H9 (cell line): Measurements from ENCODE around the gene GP1BA. TPM values are rescaled to one million over a fixed set of nuclear protein-coding genes. Genes with fewer than 3 reads are reported as not detected.

Source experiments
- DNase-seq: peaks from one replicate; pipeline ENCODE4 v3.0.0-alpha.2; 2017
- H2AFZ ChIP-seq: one replicate; pipeline ENCODE4 v1.6.1; 2013; ENCODE audit warnings: mild to moderate bottlenecking, low read length, control low read depth, moderate library complexity
- H2AK5ac ChIP-seq: 2 replicates; pipeline ENCODE4 v1.6.1; 2013; ENCODE audit warnings: low read length, control low read depth, mixed read lengths; ENCODE audit not compliant: insufficient read length
- H2BK120ac ChIP-seq: one replicate; pipeline ENCODE4 v1.6.1; 2013; ENCODE audit warnings: low read depth, mild to moderate bottlenecking, low read length, control low read depth, inconsistent platforms; ENCODE audit not compliant: poor library complexity, severe bottlenecking
- H2BK12ac ChIP-seq: 2 replicates; pipeline ENCODE4 v1.6.1; 2013; ENCODE audit warnings: low read length, control low read depth, mixed read lengths, low read depth; ENCODE audit not compliant: insufficient read length
- H2BK15ac ChIP-seq: 2 replicates; pipeline ENCODE4 v1.6.1; 2013; ENCODE audit warnings: low read depth, low read length, control low read depth
- H2BK20ac ChIP-seq: one replicate; pipeline ENCODE4 v1.6.1; 2013; ENCODE audit warnings: low read depth, mild to moderate bottlenecking, low read length, control low read depth, inconsistent platforms; ENCODE audit not compliant: poor library complexity, severe bottlenecking
- H2BK5ac ChIP-seq: 2 replicates; pipeline ENCODE4 v1.6.1; 2013; ENCODE audit warnings: low read length, control low read depth, mixed read lengths; ENCODE audit not compliant: insufficient read length
- H3K14ac ChIP-seq: 2 replicates; pipeline ENCODE4 v1.6.1; 2013; ENCODE audit warnings: low read length, control low read depth; ENCODE audit not compliant: insufficient read depth
- H3K18ac ChIP-seq: 2 replicates; pipeline ENCODE4 v1.6.1; 2013; ENCODE audit warnings: low read depth, mild to moderate bottlenecking, mixed read lengths, low read length, control low read depth; ENCODE audit not compliant: insufficient read length
- H3K23ac ChIP-seq: 2 replicates; pipeline ENCODE4 v1.6.1; 2013; ENCODE audit warnings: low read length, control low read depth, mixed read lengths, low read depth; ENCODE audit not compliant: insufficient read length
- H3K23me2 ChIP-seq: 2 replicates; pipeline ENCODE4 v1.6.1; 2013; ENCODE audit warnings: low read depth, mild to moderate bottlenecking, mixed read lengths, low read length, control low read depth; ENCODE audit not compliant: insufficient read length, poor library complexity, severe bottlenecking
- H3K27ac ChIP-seq: 2 replicates; pipeline ENCODE4 v1.5.1; 2013; ENCODE audit warnings: low read length, control low read depth, mixed read lengths, low read depth; ENCODE audit not compliant: insufficient read length
- H3K27me3 ChIP-seq: 2 replicates; pipeline ENCODE4 v1.6.1; 2013; ENCODE audit warnings: low read length, control low read depth, inconsistent platforms; ENCODE audit not compliant: insufficient read depth
- H3K4ac ChIP-seq: 2 replicates; pipeline ENCODE4 v1.6.1; 2013; ENCODE audit warnings: low read depth, mild to moderate bottlenecking, control low read depth, inconsistent platforms, low read length, moderate library complexity
- H3K4me1 ChIP-seq: 2 replicates; pipeline ENCODE4 v1.6.1; 2013; ENCODE audit warnings: low read length, control low read depth, inconsistent platforms; ENCODE audit not compliant: insufficient read depth
- H3K4me2 ChIP-seq: 2 replicates; pipeline ENCODE4 v1.6.1; 2013; ENCODE audit warnings: low read length, control low read depth, mixed read lengths; ENCODE audit not compliant: insufficient read length, insufficient read depth
- H3K56ac ChIP-seq: 2 replicates; pipeline ENCODE4 v1.6.1; 2013; ENCODE audit warnings: low read depth, mild to moderate bottlenecking, mixed read lengths, low read length, control low read depth; ENCODE audit not compliant: insufficient read length
- H3K79me1 ChIP-seq: 2 replicates; pipeline ENCODE4 v1.6.1; 2013; ENCODE audit warnings: low read depth, mild to moderate bottlenecking, moderate library complexity, low read length, control low read depth, inconsistent platforms; ENCODE audit not compliant: insufficient read depth, poor library complexity, severe bottlenecking
- H3K79me2 ChIP-seq: 2 replicates; pipeline ENCODE4 v1.6.1; 2013; ENCODE audit warnings: low read length, control low read depth, inconsistent platforms; ENCODE audit not compliant: insufficient read depth
- H3K9ac ChIP-seq: 2 replicates; pipeline ENCODE4 v1.6.1; 2013; ENCODE audit warnings: low read length, control low read depth, mixed read lengths; ENCODE audit not compliant: insufficient read length; ENCODE audit errors: extremely low read depth
- H3K9me3 ChIP-seq: one replicate; pipeline ENCODE4 v1.6.1; 2013; ENCODE audit warnings: low read depth, low read length, inconsistent platforms; ENCODE audit not compliant: control insufficient read depth
- H3T11ph ChIP-seq: one replicate; pipeline ENCODE4 v1.6.1; 2013; ENCODE audit warnings: mild to moderate bottlenecking, low read length, control low read depth, inconsistent platforms
- H4K20me1 ChIP-seq: one replicate; pipeline ENCODE4 v1.6.1; 2013; ENCODE audit not compliant: control insufficient read depth, insufficient read length, insufficient read depth
- H4K5ac ChIP-seq: 2 replicates; pipeline ENCODE4 v1.6.1; 2013; ENCODE audit warnings: low read depth, mild to moderate bottlenecking, mixed read lengths, low read length, control low read depth; ENCODE audit not compliant: insufficient read length
- H4K8ac ChIP-seq: replicated peaks from 2 replicates; pipeline ENCODE4 v1.6.1; 2013; ENCODE audit warnings: low read length, control low read depth, mixed read lengths, low read depth; ENCODE audit not compliant: insufficient read length
- H4K91ac ChIP-seq: 2 replicates; pipeline ENCODE4 v1.6.1; 2013; ENCODE audit warnings: low read depth, mild to moderate bottlenecking, moderate library complexity, mixed read lengths, low read length, control low read depth; ENCODE audit not compliant: insufficient read length
- H3K27ac Mint-ChIP-seq, 3 experiments: 2 replicates in 2 of 3; 3 replicates in 1 of 3; pipeline ENCODE4 v1.8.0; 2020 to 2021; ENCODE audit warnings: mixed read lengths in 3 of 3, mild to moderate bottlenecking in 1 of 3, moderate library complexity in 1 of 3
- H3K27me3 Mint-ChIP-seq: 2 replicates; pipeline ENCODE4 v1.8.0; 2021; ENCODE audit warnings: low read depth, mild to moderate bottlenecking, moderate library complexity, mixed read lengths
- H3K36me3 Mint-ChIP-seq, 3 experiments: 2 replicates in 2 of 3; 3 replicates in 1 of 3; pipeline ENCODE4 v1.8.0; 2020 to 2021; ENCODE audit warnings: low read depth in 3 of 3, mixed read lengths in 3 of 3; ENCODE audit not compliant: insufficient read depth in 1 of 3
- H3K4me1 Mint-ChIP-seq, 2 experiments: 2 replicates each; pipeline ENCODE4 v1.8.0; 2020; ENCODE audit warnings: mixed read lengths in 2 of 2
- H3K4me3 Mint-ChIP-seq, 2 experiments: 2 replicates in 1 of 2; 3 replicates in 1 of 2; pipeline ENCODE4 v1.8.0; 2020 to 2021; ENCODE audit warnings: mild to moderate bottlenecking in 2 of 2, mixed read lengths in 2 of 2, moderate library complexity in 1 of 2
- H3K9me3 Mint-ChIP-seq, 2 experiments: 2 replicates in 1 of 2; 3 replicates in 1 of 2; pipeline ENCODE4 v1.8.0; 2020; ENCODE audit warnings: mild to moderate bottlenecking in 2 of 2, mixed read lengths in 2 of 2, moderate library complexity in 1 of 2
- WGBS: extraction: QIAGEN DNeasy Blood & Tissue Kit; methylation state at CpG from one replicate; pipeline ENCODE4 v1.1.7; 2013; ENCODE audit warnings: missing lambda C conversion rate, low lambda C conversion rate, mixed read lengths; ENCODE audit not compliant: insufficient read length; ENCODE audit errors: extremely low coverage; 5-methylcytosine and 5-hydroxymethylcytosine counted together
- total RNA-seq: library from RNA; stranded (reverse); gene quantifications from 2 replicates; pipeline ENCODE4 v1.2.1, GENCODE V29; 2021
- TF ChIP-seq, protein P1 (sequence below): fragments of 200-600 bp; sonication (generic); conservative IDR thresholded peaks from 3 replicates; pipeline ENCODE4 v1.8.0; 2021; ENCODE audit warnings: antibody characterized with exemption, mild to moderate bottlenecking

Gene GP1BA
- total RNA-seq, 1 experiment from 2014 or later, result not detected

DNA sequence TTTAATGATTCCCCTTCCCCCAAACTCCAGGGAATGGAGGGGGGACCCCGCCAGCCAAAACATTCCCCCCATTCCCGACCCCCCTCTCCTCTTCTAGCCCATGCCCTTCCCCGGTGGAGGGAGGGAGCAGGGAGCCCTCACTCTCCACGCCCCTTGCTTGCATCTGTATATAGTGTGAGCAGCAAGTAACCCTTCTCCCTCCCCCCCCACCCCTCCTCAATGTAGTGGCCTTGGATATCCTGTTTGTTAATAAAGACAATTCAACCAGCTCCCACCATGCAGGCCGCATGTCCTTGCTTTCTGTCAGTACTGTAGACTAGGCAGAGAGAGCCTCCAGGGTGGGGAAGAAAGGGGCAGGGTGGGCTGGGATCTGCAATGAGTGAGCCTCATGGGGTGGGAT lies 34.3 kb upstream of the GP1BA start:
- Histone ChIP-seq H3K4ac (no peak overlapping the region), H3K4me1 (no peaks in the 10 kb centered on the region), H3K4me2 (no peak overlapping the region), H2BK12ac (no peak overlapping the region), H4K5ac (no peak overlapping the region), H2BK120ac (no peak overlapping the region), H2AFZ (no peak overlapping the region), H3K23me2 (peaks cover 12% of the 10 kb centered on the region), H3K27ac (no peak overlapping the region), H3K14ac (no peak overlapping the region), H3K56ac (no peak overlapping the region), H3K27me3 (no peaks in the 10 kb centered on the region), H4K8ac (no peak overlapping the region), H2BK20ac (no peak overlapping the region), H2BK15ac (no peak overlapping the region), H3K23ac (no peak overlapping the region), H2BK5ac (no peak overlapping the region), H3T11ph (no peak overlapping the region), H3K18ac (no peak overlapping the region), H3K79me2 (no peaks in the 10 kb centered on the region), H4K91ac (no peak overlapping the region), H3K79me1 (no peaks in the 10 kb centered on the region), H4K20me1 (no peaks in the 10 kb centered on the region), H3K9me3 (no peaks in the 10 kb centered on the region), H3K9ac (no peak overlapping the region), H2AK5ac (no peak overlapping the region)
- Mint-ChIP-seq H3K9me3 (no peaks in the 10 kb centered on the region), H3K27me3 (no peaks in the 10 kb centered on the region), H3K4me1 (peaks cover 4 to 26% of the 10 kb centered on the region in 2 experiments), H3K36me3 (peaks cover 8 to 33% (median 29%) of the 10 kb centered on the region in 3 experiments; a peak in 6 of 7 replicates), H3K4me3 (no peak overlapping the region; a peak in 1 of 5 replicates), H3K27ac (peak overlapping the region in 1 of 3 experiments; percentile 63; a peak in 1 of 7 replicates)
- WGBS, result no CpG with 5 or more reads among the region's 5 CpGs
- TF ChIP-seq, protein P1, sequence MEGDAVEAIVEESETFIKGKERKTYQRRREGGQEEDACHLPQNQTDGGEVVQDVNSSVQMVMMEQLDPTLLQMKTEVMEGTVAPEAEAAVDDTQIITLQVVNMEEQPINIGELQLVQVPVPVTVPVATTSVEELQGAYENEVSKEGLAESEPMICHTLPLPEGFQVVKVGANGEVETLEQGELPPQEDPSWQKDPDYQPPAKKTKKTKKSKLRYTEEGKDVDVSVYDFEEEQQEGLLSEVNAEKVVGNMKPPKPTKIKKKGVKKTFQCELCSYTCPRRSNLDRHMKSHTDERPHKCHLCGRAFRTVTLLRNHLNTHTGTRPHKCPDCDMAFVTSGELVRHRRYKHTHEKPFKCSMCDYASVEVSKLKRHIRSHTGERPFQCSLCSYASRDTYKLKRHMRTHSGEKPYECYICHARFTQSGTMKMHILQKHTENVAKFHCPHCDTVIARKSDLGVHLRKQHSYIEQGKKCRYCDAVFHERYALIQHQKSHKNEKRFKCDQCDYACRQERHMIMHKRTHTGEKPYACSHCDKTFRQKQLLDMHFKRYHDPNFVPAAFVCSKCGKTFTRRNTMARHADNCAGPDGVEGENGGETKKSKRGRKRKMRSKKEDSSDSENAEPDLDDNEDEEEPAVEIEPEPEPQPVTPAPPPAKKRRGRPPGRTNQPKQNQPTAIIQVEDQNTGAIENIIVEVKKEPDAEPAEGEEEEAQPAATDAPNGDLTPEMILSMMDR, result no peak
- no peak for DNase-seq
